Measurements from ENCODE around the gene SVOPL. TPM values are rescaled to one million over a fixed set of nuclear protein-coding genes. Genes with fewer than 3 reads are reported as not detected.

The SVOPL gene
- total and polyA plus RNA-seq, 9 of the 15 experiments (the other 6 are each of a cell fraction or from before 2014, with no cell fraction given): 0.13 to 0.42 (median 0.20) TPM; not detected in 6

GRCh38 chr7:138665249-138665648 lies 35.9 kb downstream of the SVOPL start:
- Histone ChIP-seq H3K4me3 (no peak overlapping the region), H3K36me3 (ENCODE audit: control insufficient read depth, insufficient read depth, low read length) (no peaks in the 10 kb centered on the region), H2AFZ (ENCODE audit: low read depth, low read length) (no peak overlapping the region), H3K9me3 (replicated peaks; ENCODE audit: control insufficient read depth, insufficient read depth, low read depth, low read length) (no peaks in the 10 kb centered on the region), H3K9me1 (ENCODE audit: control insufficient read depth, insufficient read depth, low read length) (no peaks in the 10 kb centered on the region), H4K20me1 (replicated peaks; ENCODE audit: control insufficient read depth, insufficient read depth, low read length) (no peaks in the 10 kb centered on the region), H3K4me2 (ENCODE audit: insufficient read depth, low read length) (no peak overlapping the region), H3K27ac (ENCODE audit: extremely low read depth, low read depth, low read length) (no peak overlapping the region), H3K79me2 (ENCODE audit: control insufficient read depth, insufficient read depth, low read length) (no peaks in the 10 kb centered on the region), H3K27me3 (ENCODE audit: control insufficient read depth in 2 of 2, insufficient read depth in 2 of 2, low read length in 2 of 2) (peaks cover 22 to 25% of the 10 kb centered on the region in 2 experiments; a peak in 3 of 5 replicates), H3K9ac (ENCODE audit: insufficient read depth in 1 of 2, low read depth in 2 of 2, low read length in 2 of 2) (no peak overlapping the region), H3K4me1 (replicated peaks in 1 of 2; ENCODE audit: control insufficient read depth in 2 of 2, insufficient read depth in 2 of 2, low read length in 2 of 2) (no peaks in the 10 kb centered on the region; a peak in 1 of 5 replicates)
- ATAC-seq (no peak), FAIRE-seq (no peak), DNase-seq (ENCODE audit: extremely low read depth in 1 of 4, low spot score in 3 of 4) (no peak)
- 4% methylated on average over 4 of the region's 4 CpGs for WGBS (ENCODE audit: insufficient coverage, low coverage, missing lambda C conversion rate)
- ChIA-PET POLR2A (interaction anchor here (0.6 kb wide), 1 partner anchor 58 kb away, joined by 3 read pairs; no protein-coding TSS in a partner anchor), CTCF (ENCODE audit: low intra/inter-chr PET ratio) (no interaction called here)
- in situ Hi-C loops (cut with MboI) (no loop called here), intact Hi-C loops (cut with micrococcal nuclease) (no loop called here)
- BruUV-seq (replicated peaks): no TSS peak
- TF ChIP-seq ZC3H8 (IDR thresholded peaks at IDR 0.05): no peak
- TF ChIP-seq ZNF263 (CRISPR knock-in tag; IDR thresholded peaks at IDR 0.05; ENCODE audit: borderline replicate concordance): no peak
- no peak for TF ChIP-seq DMBX1 (CRISPR knock-in tag; IDR thresholded peaks at IDR 0.05; ENCODE audit: borderline replicate concordance)

GRCh38 chr7:138663725-138664710 lies 37.1 kb downstream of the SVOPL start:
- DNase-seq (ENCODE audit: extremely low read depth in 1 of 4, low spot score in 3 of 4): no peak
- intact Hi-C loops (cut with micrococcal nuclease): no loop called here
- Histone ChIP-seq H3K27ac (ENCODE audit: extremely low read depth, low read depth, low read length) (no peak overlapping the region), H3K9me3 (replicated peaks; ENCODE audit: control insufficient read depth, insufficient read depth, low read depth, low read length) (no peaks in the 10 kb centered on the region), H4K20me1 (replicated peaks; ENCODE audit: control insufficient read depth, insufficient read depth, low read length) (no peaks in the 10 kb centered on the region), H3K36me3 (ENCODE audit: control insufficient read depth, insufficient read depth, low read length) (no peaks in the 10 kb centered on the region), H3K4me3 (no peak overlapping the region), H3K4me1 (replicated peaks in 1 of 2; ENCODE audit: control insufficient read depth in 2 of 2, insufficient read depth in 2 of 2, low read length in 2 of 2) (no peaks in the 10 kb centered on the region; a peak in 1 of 5 replicates), H3K9me1 (ENCODE audit: control insufficient read depth, insufficient read depth, low read length) (no peaks in the 10 kb centered on the region), H3K4me2 (ENCODE audit: insufficient read depth, low read length) (no peak overlapping the region), H3K79me2 (ENCODE audit: control insufficient read depth, insufficient read depth, low read length) (no peaks in the 10 kb centered on the region), H2AFZ (ENCODE audit: low read depth, low read length) (no peak overlapping the region), H3K27me3 (ENCODE audit: control insufficient read depth in 2 of 2, insufficient read depth in 2 of 2, low read length in 2 of 2) (peaks cover 25 to 32% of the 10 kb centered on the region in 2 experiments; a peak in 4 of 5 replicates), H3K9ac (ENCODE audit: insufficient read depth in 1 of 2, low read depth in 2 of 2, low read length in 2 of 2) (no peak overlapping the region)
- no TSS peak for BruUV-seq (replicated peaks)
- in situ Hi-C loops (cut with MboI): no loop called here
- 57% methylated on average over 50 of the region's 59 CpGs for WGBS (ENCODE audit: insufficient coverage, low coverage, missing lambda C conversion rate)
- ChIA-PET POLR2A (interaction anchor here (0.6 to 1.0 kb wide), 2 partner anchors 24 to 59 kb away, joined by 3 read pairs; no protein-coding TSS in a partner anchor), CTCF (ENCODE audit: low intra/inter-chr PET ratio) (no interaction called here)
- ATAC-seq: peak; percentile 40; the same call in 2 of the 3 replicates
- TF ChIP-seq PCBP1 (IDR thresholded peaks at IDR 0.05; ENCODE audit: low read depth, low read length, poor library complexity, severe bottlenecking): peak; percentile 65
- TF ChIP-seq BRCA1 (IDR thresholded peaks at IDR 0.05): no peak
- TF ChIP-seq BRCA1 (CRISPR knock-in tag; IDR thresholded peaks at IDR 0.05): no peak
- FAIRE-seq: no peak

Measured in K562 (cell line).